Measurements from ENCODE around the gene ADAM12. TPM values are rescaled to one million over a fixed set of nuclear protein-coding genes. Genes with fewer than 3 reads are reported as not detected.

The ADAM12 gene
- total and polyA plus RNA-seq, 9 of the 15 experiments (the other 6 are each of a cell fraction or from before 2014, with no cell fraction given) = not detected

DNA sequence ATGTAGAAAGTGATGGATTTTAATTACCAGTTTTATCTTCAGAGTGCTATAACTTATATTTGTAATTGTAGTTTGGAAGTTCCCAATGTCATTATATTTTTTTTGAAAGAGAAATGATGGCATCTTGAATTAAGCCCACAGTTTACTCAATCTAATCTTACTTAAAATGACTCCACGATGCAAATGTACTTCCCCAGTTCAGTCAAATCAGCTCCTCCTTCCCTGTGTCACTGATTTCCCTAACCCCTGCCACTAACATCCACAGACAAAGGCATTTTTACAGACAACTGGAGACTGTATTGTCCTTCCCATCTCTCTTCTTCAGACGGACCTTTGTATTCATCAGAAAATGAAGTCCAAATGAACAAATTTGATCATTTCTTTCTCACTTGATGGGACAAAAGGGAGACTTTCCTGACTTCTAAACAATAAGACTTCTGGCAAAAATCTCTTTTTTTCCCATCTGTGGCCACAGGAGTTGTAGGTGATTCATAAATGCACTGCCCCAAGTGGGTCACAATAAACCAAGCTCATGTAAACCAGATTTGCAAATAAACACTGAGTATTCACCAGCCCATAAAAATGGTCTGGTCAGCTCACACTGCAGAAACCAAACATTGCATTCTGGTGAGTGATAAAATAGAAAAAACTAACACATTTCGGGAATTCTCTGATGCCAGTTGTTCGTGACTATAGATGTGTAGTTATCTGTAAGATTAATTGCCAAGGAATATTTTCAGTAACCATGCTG is 329.0 kb downstream of the ADAM12 start:
- Histone ChIP-seq H3K4me3 (no peak overlapping the region), H3K36me3 (ENCODE audit: control insufficient read depth, insufficient read depth, low read length) (no peaks in the 10 kb centered on the region), H3K4me1 (replicated peaks in 1 of 2; ENCODE audit: control insufficient read depth in 2 of 2, insufficient read depth in 2 of 2, low read length in 2 of 2) (no peaks in the 10 kb centered on the region), H3K79me2 (ENCODE audit: control insufficient read depth, insufficient read depth, low read length) (no peaks in the 10 kb centered on the region), H3K27ac (ENCODE audit: extremely low read depth, low read depth, low read length) (no peak overlapping the region), H2AFZ (ENCODE audit: low read depth, low read length) (no peak overlapping the region), H3K9me1 (ENCODE audit: control insufficient read depth, insufficient read depth, low read length) (no peaks in the 10 kb centered on the region), H3K27me3 (ENCODE audit: control insufficient read depth in 2 of 2, insufficient read depth in 2 of 2, low read length in 2 of 2) (peaks cover 0 to 25% of the 10 kb centered on the region in 2 experiments; a peak in 2 of 5 replicates), H4K20me1 (replicated peaks; ENCODE audit: control insufficient read depth, insufficient read depth, low read length) (no peaks in the 10 kb centered on the region; the same call in 1 of the 2 replicates), H3K9ac (ENCODE audit: insufficient read depth in 1 of 2, low read depth in 2 of 2, low read length in 2 of 2) (no peak overlapping the region), H3K4me2 (ENCODE audit: insufficient read depth, low read length) (no peak overlapping the region), H3K9me3 (replicated peaks; ENCODE audit: control insufficient read depth, insufficient read depth, low read depth, low read length) (no peaks in the 10 kb centered on the region)
- CTCF ChIA-PET (ENCODE audit: low intra/inter-chr PET ratio) = no interaction called here
- no peak for DNase-seq (ENCODE audit: extremely low read depth in 1 of 4, low spot score in 3 of 4)
- in situ Hi-C loops (cut with MboI) (no loop called here), intact Hi-C loops (cut with micrococcal nuclease) (no loop called here)
- no peak for FAIRE-seq
- TF ChIP-seq CTBP1 (IDR thresholded peaks at IDR 0.05; ENCODE audit: borderline replicate concordance) (no peak), RBBP5 (IDR thresholded peaks at IDR 0.05; ENCODE audit: borderline replicate concordance, insufficient read depth, low read length, poor library complexity, severe bottlenecking) (no peak), ELF2 (CRISPR knock-in tag; IDR thresholded peaks at IDR 0.05) (no peak), PTTG1 (tag; IDR thresholded peaks at IDR 0.05; ENCODE audit: low read depth) (no peak), HNRNPLL (IDR thresholded peaks at IDR 0.05; ENCODE audit: low read depth, low read length, poor library complexity, severe bottlenecking) (no peak), SMARCC2 (IDR thresholded peaks at IDR 0.05; ENCODE audit: low read depth) (no peak), ZNF24 (IDR thresholded peaks at IDR 0.05) (no peak), DIDO1 (tag; IDR thresholded peaks at IDR 0.05; ENCODE audit: low read depth) (no peak), FOXA1 (IDR thresholded peaks at IDR 0.05; ENCODE audit: borderline replicate concordance) (no peak)
- TF ChIP-seq, protein P1, sequence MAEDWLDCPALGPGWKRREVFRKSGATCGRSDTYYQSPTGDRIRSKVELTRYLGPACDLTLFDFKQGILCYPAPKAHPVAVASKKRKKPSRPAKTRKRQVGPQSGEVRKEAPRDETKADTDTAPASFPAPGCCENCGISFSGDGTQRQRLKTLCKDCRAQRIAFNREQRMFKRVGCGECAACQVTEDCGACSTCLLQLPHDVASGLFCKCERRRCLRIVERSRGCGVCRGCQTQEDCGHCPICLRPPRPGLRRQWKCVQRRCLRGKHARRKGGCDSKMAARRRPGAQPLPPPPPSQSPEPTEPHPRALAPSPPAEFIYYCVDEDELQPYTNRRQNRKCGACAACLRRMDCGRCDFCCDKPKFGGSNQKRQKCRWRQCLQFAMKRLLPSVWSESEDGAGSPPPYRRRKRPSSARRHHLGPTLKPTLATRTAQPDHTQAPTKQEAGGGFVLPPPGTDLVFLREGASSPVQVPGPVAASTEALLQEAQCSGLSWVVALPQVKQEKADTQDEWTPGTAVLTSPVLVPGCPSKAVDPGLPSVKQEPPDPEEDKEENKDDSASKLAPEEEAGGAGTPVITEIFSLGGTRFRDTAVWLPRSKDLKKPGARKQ (CRISPR knock-in tag; IDR thresholded peaks at IDR 0.05) = no peak
- TF ChIP-seq, protein P2, sequence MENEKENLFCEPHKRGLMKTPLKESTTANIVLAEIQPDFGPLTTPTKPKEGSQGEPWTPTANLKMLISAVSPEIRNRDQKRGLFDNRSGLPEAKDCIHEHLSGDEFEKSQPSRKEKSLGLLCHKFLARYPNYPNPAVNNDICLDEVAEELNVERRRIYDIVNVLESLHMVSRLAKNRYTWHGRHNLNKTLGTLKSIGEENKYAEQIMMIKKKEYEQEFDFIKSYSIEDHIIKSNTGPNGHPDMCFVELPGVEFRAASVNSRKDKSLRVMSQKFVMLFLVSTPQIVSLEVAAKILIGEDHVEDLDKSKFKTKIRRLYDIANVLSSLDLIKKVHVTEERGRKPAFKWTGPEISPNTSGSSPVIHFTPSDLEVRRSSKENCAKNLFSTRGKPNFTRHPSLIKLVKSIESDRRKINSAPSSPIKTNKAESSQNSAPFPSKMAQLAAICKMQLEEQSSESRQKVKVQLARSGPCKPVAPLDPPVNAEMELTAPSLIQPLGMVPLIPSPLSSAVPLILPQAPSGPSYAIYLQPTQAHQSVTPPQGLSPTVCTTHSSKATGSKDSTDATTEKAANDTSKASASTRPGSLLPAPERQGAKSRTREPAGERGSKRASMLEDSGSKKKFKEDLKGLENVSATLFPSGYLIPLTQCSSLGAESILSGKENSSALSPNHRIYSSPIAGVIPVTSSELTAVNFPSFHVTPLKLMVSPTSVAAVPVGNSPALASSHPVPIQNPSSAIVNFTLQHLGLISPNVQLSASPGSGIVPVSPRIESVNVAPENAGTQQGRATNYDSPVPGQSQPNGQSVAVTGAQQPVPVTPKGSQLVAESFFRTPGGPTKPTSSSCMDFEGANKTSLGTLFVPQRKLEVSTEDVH (IDR thresholded peaks at IDR 0.05; ENCODE audit: low read depth, partially characterized antibody) = no peak
- 1% methylated on average over 4 of the region's 4 CpGs for WGBS (ENCODE audit: insufficient coverage, low coverage, missing lambda C conversion rate)
- no TSS peak for BruUV-seq (replicated peaks)
- no peak for ATAC-seq
- POLR2A ChIA-PET = no interaction called here

Data from K562 (cell line).